ENCODE data around the gene TRAF5. TPM values are rescaled to one million over a fixed set of nuclear protein-coding genes. Genes with fewer than 3 reads are reported as not detected.

The TRAF5 gene
- total RNA-seq, 1 donor: 27.6 TPM

DNA sequence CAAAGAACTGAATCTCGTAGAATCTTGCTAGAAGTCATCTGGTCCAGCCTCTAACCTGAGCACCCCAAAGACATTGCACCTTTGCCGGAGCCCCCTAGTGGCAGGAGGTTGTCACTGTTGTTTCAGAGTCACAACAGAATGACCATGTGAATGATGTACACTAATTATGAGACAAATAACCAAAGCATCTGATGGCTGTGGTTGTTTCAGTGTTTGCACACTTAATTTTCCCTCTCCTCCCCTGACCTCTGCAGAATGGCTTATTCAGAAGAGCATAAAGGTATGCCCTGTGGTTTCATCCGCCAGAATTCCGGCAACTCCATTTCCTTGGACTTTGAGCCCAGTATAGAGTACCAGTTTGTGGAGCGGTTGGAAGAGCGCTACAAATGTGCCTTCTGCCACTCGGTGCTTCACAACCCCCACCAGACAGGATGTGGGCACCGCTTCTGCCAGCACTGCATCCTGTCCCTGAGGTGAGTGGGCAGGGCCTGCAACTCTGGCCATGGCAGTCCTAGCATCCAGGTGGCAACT lies 26.4 kb downstream of the TRAF5 start:
- TF ChIP-seq, protein P1, sequence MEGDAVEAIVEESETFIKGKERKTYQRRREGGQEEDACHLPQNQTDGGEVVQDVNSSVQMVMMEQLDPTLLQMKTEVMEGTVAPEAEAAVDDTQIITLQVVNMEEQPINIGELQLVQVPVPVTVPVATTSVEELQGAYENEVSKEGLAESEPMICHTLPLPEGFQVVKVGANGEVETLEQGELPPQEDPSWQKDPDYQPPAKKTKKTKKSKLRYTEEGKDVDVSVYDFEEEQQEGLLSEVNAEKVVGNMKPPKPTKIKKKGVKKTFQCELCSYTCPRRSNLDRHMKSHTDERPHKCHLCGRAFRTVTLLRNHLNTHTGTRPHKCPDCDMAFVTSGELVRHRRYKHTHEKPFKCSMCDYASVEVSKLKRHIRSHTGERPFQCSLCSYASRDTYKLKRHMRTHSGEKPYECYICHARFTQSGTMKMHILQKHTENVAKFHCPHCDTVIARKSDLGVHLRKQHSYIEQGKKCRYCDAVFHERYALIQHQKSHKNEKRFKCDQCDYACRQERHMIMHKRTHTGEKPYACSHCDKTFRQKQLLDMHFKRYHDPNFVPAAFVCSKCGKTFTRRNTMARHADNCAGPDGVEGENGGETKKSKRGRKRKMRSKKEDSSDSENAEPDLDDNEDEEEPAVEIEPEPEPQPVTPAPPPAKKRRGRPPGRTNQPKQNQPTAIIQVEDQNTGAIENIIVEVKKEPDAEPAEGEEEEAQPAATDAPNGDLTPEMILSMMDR (IDR thresholded peaks at IDR 0.05; ENCODE audit: insufficient read depth, low read depth, low read length): peak; percentile 79
- DNase-seq (ENCODE audit: low read depth): peak; percentile 24
- no peak overlapping the region for H3K4me3 ChIP-seq (ENCODE audit: low read depth, low read length)

DNA sequence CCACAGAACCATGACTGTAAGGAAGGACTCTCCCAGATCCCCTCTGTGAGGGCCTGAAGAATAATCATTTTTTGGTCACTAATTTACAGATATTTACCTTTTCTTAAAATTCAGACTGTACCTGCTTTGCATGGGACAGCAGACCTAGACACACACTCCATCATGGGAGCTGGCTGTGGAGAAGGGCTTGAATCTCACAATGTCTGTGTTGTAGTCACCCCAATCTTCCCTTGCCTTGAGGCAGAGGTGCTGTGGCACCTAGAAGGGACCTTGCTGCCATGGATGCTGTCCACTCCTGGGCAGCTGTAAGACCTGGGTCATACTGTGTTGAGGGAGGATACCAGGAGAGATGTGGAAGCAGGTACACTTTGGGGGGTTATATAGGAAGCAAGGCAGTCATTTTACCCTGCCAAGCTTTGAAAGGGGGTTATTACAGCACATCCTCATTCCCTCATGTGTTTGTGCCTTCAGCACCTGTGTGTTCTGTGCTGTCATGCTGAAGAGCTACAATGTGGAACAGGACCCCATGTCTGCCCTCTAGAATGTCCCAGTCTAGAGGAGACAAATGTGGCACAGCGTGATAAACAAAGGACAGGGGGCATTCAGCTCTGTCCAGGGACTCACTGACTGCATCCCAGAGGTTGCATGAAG lies 27.1 kb downstream of the TRAF5 start:
- no peak for DNase-seq (ENCODE audit: low read depth)
- H3K4me3 ChIP-seq (ENCODE audit: low read depth, low read length): no peak overlapping the region
- TF ChIP-seq, protein P1 (IDR thresholded peaks at IDR 0.05; ENCODE audit: insufficient read depth, low read depth, low read length): no peak

GRCh38 chr1:211355873-211356272 lies 29.2 kb downstream of the TRAF5 start:
- no peak for DNase-seq (ENCODE audit: low read depth)
- no peak overlapping the region for H3K4me3 ChIP-seq (ENCODE audit: low read depth, low read length)
- TF ChIP-seq, protein P1 (IDR thresholded peaks at IDR 0.05; ENCODE audit: insufficient read depth, low read depth, low read length): no peak

DNA sequence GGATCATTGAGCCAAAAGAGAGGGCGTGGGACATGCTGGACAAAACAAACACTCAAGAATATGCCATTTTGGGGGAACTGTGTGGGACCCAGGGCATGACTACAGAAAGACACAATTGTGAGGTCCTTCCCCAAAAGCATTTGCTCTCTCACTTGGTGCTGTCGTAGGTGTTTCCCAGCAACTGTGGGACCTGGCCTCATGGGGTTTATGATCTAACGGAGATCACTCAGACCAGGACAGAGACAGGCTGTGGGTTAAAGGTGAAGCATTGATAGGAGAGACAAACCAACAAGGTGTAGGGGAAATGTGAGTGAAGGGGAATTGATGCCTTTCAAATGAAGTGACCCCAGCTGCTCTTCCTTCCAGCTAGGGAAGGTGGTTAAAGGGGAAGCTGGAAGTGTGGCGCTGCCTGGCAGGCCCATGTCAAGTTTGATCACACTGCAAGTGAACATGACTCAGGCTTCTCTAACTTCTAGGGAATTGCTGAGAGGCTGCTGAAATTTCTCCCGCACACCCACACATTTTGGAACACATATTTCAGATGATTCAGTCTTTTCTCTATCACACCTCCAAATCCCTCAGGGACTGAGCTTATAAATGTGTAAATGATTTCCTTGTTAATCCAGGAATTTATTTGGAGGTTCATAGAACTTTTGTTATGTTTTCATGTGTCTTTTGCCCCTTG lies 30.2 kb downstream of the TRAF5 start:
- TF ChIP-seq, protein P1 (IDR thresholded peaks at IDR 0.05; ENCODE audit: insufficient read depth, low read depth, low read length): no peak
- no peak for DNase-seq (ENCODE audit: low read depth)
- no peak overlapping the region for H3K4me3 ChIP-seq (ENCODE audit: low read depth, low read length)

DNA sequence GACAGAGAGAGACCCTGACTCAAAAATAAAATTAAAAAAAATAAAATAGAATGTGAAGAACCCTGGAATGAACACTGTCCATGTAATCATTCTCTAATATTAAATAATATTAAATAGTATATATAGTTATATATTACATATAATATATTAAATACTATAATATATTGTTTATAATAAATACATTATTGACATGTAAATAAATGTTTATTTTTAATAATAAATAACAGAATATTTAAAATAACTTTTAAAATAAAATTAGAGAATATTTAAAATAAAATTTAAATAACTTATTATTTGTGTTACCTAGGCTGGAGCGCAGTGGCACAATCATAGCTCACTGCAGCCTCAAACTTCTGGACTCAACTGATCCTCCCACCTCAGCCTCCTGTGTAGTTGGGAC lies 32.1 kb downstream of the TRAF5 start:
- no peak overlapping the region for H3K4me3 ChIP-seq (ENCODE audit: low read depth, low read length)
- no peak for DNase-seq (ENCODE audit: low read depth)
- TF ChIP-seq, protein P1 (IDR thresholded peaks at IDR 0.05; ENCODE audit: insufficient read depth, low read depth, low read length): no peak

GRCh38 chr1:211359876-211360275 lies 33.2 kb downstream of the TRAF5 start:
- H3K4me3 ChIP-seq (ENCODE audit: low read depth, low read length): no peak overlapping the region
- TF ChIP-seq, protein P1 (IDR thresholded peaks at IDR 0.05; ENCODE audit: insufficient read depth, low read depth, low read length): no peak
- no peak for DNase-seq (ENCODE audit: low read depth)

All from fibroblast of villous mesenchyme (primary cell).